Stimulated activated CD4-positive, alpha-beta T cell treated with anti-CD3 and anti-CD28 coated beads, Interleukin-12 subunit alpha, Interleukin-12 subunit beta, amount 100 ng/mL, for 48 hours (primary cell): ENCODE results near the gene TMEM74B.

Experiments
- DNase-seq, 3 donors: peaks; one replicate each; pipeline ENCODE4 v3.0.0-alpha.2; 2020; ENCODE audit warnings: low read depth in 2 of 3, low spot score in 1 of 3

The TMEM74B gene

GRCh38 chr20:1205802-1206201, 21.0 kb upstream of the TMEM74B start:
- DNase-seq, result no peak

GRCh38 chr20:1204576-1204975, 19.8 kb upstream of the TMEM74B start:
- DNase-seq, result no peak

GRCh38 chr20:1204113-1204512, 19.3 kb upstream of the TMEM74B start:
- DNase-seq, result no peak

- no peak for DNase-seq
Measured at GRCh38 chr20:1203630-1204029, 18.8 kb upstream of the TMEM74B start.

- DNase-seq, result no peak
Measured at GRCh38 chr20:1202762-1203504, 18.2 kb upstream of the TMEM74B start, which contains the start of gene C20orf202. TSS of gene C20orf202 (plus strand) at chr20:1203454. CDS start at chr20:1203586, 132 bp downstream.

GRCh38 chr20:1199964-1200363, 15.2 kb upstream of the TMEM74B start:
- DNase-seq, result no peak

- DNase-seq, result no peak
Measured at GRCh38 chr20:1199212-1199873, 14.6 kb upstream of the TMEM74B start.

GRCh38 chr20:1198751-1199150, 14.0 kb upstream of the TMEM74B start:
- no peak for DNase-seq

GRCh38 chr20:1197801-1198200, 13.0 kb upstream of the TMEM74B start:
- no peak for DNase-seq

- no peak for DNase-seq
Measured at GRCh38 chr20:1196634-1197033, 11.9 kb upstream of the TMEM74B start.

- DNase-seq, result no peak
Measured at GRCh38 chr20:1195226-1195625, 10.4 kb upstream of the TMEM74B start.

GRCh38 chr20:1191299-1191698, 6.5 kb upstream of the TMEM74B start:
- DNase-seq, result no peak

GRCh38 chr20:1190847-1191246, 6.1 kb upstream of the TMEM74B start:
- no peak for DNase-seq

- DNase-seq, result no peak
Measured at GRCh38 chr20:1189827-1190226, 5.0 kb upstream of the TMEM74B start.

- DNase-seq, result no peak
Measured at GRCh38 chr20:1188347-1188746, 3.6 kb upstream of the TMEM74B start.

- no peak for DNase-seq
Measured at GRCh38 chr20:1187605-1188171, 2.9 kb upstream of the TMEM74B start.

GRCh38 chr20:1186367-1186991, 1.7 kb upstream of the TMEM74B start:
- no peak for DNase-seq

- peak; percentile 28 to 55 (median 38) for DNase-seq
Measured at GRCh38 chr20:1185790-1186334, 1.1 kb upstream of the TMEM74B start.

GRCh38 chr20:1185316-1185741, 548 bp upstream of the TMEM74B start:
- DNase-seq, result no peak

GRCh38 chr20:1184260-1184637, 532 bp downstream of the TMEM74B start:
- no peak for DNase-seq

- no peak for DNase-seq
Measured at GRCh38 chr20:1183153-1183552, 1.6 kb downstream of the TMEM74B start.

GRCh38 chr20:1182106-1182505, 2.7 kb downstream of the TMEM74B start:
- no peak for DNase-seq
